Fibroblast of pulmonary artery (primary cell): ENCODE results near the gene SWI5.

Source experiments
- DNase-seq: peaks from one replicate; pipeline ENCODE4 v3.0.0-alpha.2; 2010; ENCODE audit warnings: low read depth
- H3K4me3 ChIP-seq: replicated peaks from 2 replicates; pipeline ENCODE4 v1.5.1; 2011; ENCODE audit warnings: low read depth, mild to moderate bottlenecking, control low read depth, low read length, moderate library complexity
- TF ChIP-seq, protein P1 (sequence below): IDR thresholded peaks from 2 replicates; pipeline ENCODE4 v1.5.1; 2011; ENCODE audit warnings: mild to moderate bottlenecking, control low read depth, low read length, inconsistent platforms; ENCODE audit errors: missing control alignments

Gene SWI5

GRCh38 chr9:128335161-128335560 lies 59.1 kb downstream of the SWI5 start:
- TF ChIP-seq, protein P1, sequence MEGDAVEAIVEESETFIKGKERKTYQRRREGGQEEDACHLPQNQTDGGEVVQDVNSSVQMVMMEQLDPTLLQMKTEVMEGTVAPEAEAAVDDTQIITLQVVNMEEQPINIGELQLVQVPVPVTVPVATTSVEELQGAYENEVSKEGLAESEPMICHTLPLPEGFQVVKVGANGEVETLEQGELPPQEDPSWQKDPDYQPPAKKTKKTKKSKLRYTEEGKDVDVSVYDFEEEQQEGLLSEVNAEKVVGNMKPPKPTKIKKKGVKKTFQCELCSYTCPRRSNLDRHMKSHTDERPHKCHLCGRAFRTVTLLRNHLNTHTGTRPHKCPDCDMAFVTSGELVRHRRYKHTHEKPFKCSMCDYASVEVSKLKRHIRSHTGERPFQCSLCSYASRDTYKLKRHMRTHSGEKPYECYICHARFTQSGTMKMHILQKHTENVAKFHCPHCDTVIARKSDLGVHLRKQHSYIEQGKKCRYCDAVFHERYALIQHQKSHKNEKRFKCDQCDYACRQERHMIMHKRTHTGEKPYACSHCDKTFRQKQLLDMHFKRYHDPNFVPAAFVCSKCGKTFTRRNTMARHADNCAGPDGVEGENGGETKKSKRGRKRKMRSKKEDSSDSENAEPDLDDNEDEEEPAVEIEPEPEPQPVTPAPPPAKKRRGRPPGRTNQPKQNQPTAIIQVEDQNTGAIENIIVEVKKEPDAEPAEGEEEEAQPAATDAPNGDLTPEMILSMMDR: no peak
- no peak overlapping the region for H3K4me3 ChIP-seq
- DNase-seq: no peak

DNA sequence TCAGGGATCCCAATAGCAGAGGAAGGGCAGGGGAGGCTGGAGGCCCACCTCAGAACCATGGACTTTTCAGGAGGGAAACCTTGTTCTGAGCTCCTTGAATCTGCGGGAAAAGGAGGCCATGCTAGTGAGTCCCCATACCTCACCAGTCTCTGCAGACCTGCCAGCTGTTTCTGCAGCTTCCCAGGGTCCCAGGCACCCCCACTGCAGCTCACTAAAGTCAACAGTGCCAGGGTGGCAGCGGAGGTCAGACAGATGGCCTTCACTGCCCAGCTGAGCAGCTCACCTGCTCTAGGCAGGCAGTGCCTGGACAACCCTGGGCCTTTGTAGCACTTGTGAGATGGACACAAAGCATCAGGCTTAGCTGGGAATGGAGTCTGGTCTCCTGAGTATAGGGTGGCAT lies 59.8 kb downstream of the SWI5 start:
- TF ChIP-seq, protein P1: no peak
- no peak overlapping the region for H3K4me3 ChIP-seq
- no peak for DNase-seq

GRCh38 chr9:128337936-128338335 lies 61.9 kb downstream of the SWI5 start:
- TF ChIP-seq, protein P1: no peak
- DNase-seq: no peak

More at GRCh38 chr9:128337936-128338335, 61.9 kb downstream of the SWI5 start:
- H3K4me3 ChIP-seq: no peak overlapping the region
